ENCODE data around the gene DHRS12.

DNA sequence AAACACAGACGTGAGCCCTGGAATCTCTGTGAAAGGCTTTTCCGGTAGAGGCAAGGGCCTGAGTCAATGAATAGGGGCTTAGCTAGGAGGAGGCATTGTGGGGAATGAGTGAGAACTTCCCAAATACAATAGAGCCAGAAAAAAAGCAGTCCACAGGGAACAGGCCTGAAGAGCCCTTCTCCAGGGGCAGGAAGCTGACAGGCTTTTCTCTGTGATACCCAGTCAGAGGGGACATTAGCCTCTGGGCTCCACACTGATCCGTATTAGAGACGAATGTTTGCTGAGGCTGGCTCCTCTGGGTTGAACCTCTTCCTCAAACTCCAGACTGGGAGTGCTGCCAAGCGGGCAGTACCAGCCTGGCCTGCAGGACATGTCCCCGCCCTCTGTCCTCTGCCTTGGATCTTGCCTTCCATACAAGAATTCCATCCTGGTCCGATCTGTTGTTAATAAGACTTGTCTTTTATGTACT lies 2.3 kb downstream of the DHRS12 start:
- TF ChIP-seq POLR2AphosphoS5 (IDR thresholded peaks at IDR 0.05) (no peak), POLR2A (IDR thresholded peaks at IDR 0.05) (no peak)
- TF ChIP-seq, protein P1, sequence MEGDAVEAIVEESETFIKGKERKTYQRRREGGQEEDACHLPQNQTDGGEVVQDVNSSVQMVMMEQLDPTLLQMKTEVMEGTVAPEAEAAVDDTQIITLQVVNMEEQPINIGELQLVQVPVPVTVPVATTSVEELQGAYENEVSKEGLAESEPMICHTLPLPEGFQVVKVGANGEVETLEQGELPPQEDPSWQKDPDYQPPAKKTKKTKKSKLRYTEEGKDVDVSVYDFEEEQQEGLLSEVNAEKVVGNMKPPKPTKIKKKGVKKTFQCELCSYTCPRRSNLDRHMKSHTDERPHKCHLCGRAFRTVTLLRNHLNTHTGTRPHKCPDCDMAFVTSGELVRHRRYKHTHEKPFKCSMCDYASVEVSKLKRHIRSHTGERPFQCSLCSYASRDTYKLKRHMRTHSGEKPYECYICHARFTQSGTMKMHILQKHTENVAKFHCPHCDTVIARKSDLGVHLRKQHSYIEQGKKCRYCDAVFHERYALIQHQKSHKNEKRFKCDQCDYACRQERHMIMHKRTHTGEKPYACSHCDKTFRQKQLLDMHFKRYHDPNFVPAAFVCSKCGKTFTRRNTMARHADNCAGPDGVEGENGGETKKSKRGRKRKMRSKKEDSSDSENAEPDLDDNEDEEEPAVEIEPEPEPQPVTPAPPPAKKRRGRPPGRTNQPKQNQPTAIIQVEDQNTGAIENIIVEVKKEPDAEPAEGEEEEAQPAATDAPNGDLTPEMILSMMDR (IDR thresholded peaks at IDR 0.05) = no peak

Data from suprapubic skin (tissue), 4 donors.